B cell (primary cell): ENCODE measurements around the gene PAPOLB.

Experiments
- CTCF ChIP-seq: fragments of 200-600 bp; IDR thresholded peaks from one replicate; pipeline ENCODE4 v1.8.0; 2022; ENCODE audit warnings: antibody characterized with exemption, mild to moderate bottlenecking
- EZH2 ChIP-seq: IDR thresholded peaks from 2 replicates; pipeline ENCODE4 v1.6.1; 2012; ENCODE audit warnings: borderline replicate concordance, low read depth, mild to moderate bottlenecking, moderate library complexity, low read length; ENCODE audit not compliant: insufficient read depth, poor library complexity, severe bottlenecking

DNA sequence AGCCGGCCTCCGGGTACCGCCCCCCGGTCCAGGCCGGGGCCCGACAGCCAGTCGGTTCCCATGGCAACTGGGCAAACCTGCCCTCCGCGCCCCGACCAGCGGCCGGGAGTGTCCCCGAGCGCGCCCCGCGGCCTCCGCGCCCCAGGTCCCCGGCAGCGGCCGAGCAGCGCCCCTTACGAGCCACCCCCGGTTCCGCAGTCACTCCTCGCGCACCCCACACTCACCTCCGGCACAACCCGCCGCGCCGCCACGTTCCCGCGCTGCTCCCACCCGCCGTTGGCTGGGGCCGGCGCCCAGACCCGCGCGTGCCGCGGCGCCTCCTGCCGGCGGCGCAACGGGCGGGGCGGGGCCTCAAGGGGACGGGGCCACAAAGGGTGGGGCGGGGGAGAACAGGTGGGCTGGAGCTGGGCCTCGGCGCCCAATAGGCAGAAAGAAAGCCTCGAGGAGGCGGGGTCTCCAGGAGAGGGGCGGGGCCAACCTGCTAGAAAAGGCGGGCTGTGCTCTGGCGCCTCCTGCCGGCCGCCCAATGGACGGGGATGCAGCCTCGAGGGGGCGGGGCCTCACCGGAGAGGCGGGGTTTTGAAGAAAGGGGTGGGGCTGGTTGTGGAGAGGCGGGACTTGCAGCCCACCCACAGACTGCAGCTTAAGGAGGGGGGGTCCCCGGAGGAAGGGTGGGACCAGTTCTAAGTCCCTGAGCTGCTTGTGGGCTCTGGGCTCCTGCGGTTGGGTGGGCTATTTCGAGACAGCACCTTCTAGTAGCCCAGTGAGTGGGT, 21.7 kb upstream of the PAPOLB start, which contains the start of gene RADIL:
- peak; percentile 60 for TF ChIP-seq CTCF
- TF ChIP-seq EZH2, result no peak
